NCI-H2227 (cell line): Measurements from ENCODE around the gene MYO1G.

Experiments
- DNase-seq: peaks from one replicate; lab custom pipeline; 2025; ENCODE audit not compliant: unreplicated experiment; lab: John Stamatoyannopoulos, UW

Gene MYO1G

GRCh38 chr7:44967571-44968446 is 11.0 kb downstream of the MYO1G start:
- no peak for DNase-seq

GRCh38 chr7:44966731-44967538 is 11.9 kb downstream of the MYO1G start:
- DNase-seq: no peak

GRCh38 chr7:44965937-44966730 is 12.7 kb downstream of the MYO1G start:
- DNase-seq: no peak

GRCh38 chr7:44965441-44965903 is 13.3 kb downstream of the MYO1G start:
- DNase-seq: no peak

- DNase-seq: no peak
Observed at GRCh38 chr7:44964831-44965440, 13.9 kb downstream of the MYO1G start.

GRCh38 chr7:44964384-44964830 is 14.4 kb downstream of the MYO1G start:
- no peak for DNase-seq

GRCh38 chr7:44963364-44964290 is 15.2 kb downstream of the MYO1G start:
- DNase-seq: no peak

- DNase-seq: no peak
Observed at GRCh38 chr7:44962483-44963251, 16.1 kb downstream of the MYO1G start.

GRCh38 chr7:44961844-44962482 is 16.9 kb downstream of the MYO1G start:
- DNase-seq: no peak

GRCh38 chr7:44960011-44960580 is 18.7 kb downstream of the MYO1G start:
- no peak for DNase-seq

GRCh38 chr7:44959433-44959951 is 19.3 kb downstream of the MYO1G start:
- no peak for DNase-seq

- no peak for DNase-seq
Observed at GRCh38 chr7:44958645-44959344, 20.0 kb downstream of the MYO1G start.

GRCh38 chr7:44956157-44956766 is 22.6 kb downstream of the MYO1G start:
- DNase-seq: no peak

GRCh38 chr7:44955733-44956132 is 23.1 kb downstream of the MYO1G start:
- no peak for DNase-seq

GRCh38 chr7:44953156-44953555 is 25.7 kb downstream of the MYO1G start:
- DNase-seq: no peak

- no peak for DNase-seq
Observed at GRCh38 chr7:44949303-44949702, 29.5 kb downstream of the MYO1G start.

- no peak for DNase-seq
Observed at GRCh38 chr7:44945479-44945878, 33.3 kb downstream of the MYO1G start.
